ENCODE data around the gene GPA33.

DNA sequence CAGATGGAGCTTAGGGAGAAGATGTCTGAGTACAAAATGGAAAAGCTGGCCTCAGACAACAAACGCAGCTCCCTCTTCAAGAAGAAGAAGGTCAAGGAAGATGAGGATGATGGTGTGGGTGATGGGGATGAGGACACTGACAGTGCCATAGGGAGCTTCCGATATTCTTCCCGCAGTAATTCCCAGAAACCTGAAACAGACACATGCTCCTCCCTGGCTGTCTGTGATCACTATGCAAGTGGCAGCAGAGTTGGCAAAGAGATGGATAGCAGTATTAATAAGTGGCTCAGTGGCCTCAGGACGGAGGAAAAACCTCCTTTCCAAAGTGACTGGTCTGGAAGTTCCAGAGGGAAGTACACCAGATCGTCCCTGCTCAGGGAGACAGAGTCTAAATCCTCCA lies 37.5 kb upstream of the GPA33 start:
- TF ChIP-seq POLR2A (IDR thresholded peaks at IDR 0.05), result no peak
- TF ChIP-seq, protein P1, sequence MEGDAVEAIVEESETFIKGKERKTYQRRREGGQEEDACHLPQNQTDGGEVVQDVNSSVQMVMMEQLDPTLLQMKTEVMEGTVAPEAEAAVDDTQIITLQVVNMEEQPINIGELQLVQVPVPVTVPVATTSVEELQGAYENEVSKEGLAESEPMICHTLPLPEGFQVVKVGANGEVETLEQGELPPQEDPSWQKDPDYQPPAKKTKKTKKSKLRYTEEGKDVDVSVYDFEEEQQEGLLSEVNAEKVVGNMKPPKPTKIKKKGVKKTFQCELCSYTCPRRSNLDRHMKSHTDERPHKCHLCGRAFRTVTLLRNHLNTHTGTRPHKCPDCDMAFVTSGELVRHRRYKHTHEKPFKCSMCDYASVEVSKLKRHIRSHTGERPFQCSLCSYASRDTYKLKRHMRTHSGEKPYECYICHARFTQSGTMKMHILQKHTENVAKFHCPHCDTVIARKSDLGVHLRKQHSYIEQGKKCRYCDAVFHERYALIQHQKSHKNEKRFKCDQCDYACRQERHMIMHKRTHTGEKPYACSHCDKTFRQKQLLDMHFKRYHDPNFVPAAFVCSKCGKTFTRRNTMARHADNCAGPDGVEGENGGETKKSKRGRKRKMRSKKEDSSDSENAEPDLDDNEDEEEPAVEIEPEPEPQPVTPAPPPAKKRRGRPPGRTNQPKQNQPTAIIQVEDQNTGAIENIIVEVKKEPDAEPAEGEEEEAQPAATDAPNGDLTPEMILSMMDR (IDR thresholded peaks at IDR 0.05), result no peak
